Sciatic nerve (tissue), 2 donors: ENCODE results near the gene NINJ2. TPM values are rescaled to one million over a fixed set of nuclear protein-coding genes. Genes with fewer than 3 reads are reported as not detected.
"Not testable (repeated sequence)": the region's sequence is repeated elsewhere in the genome, so short reads cannot be mapped to it uniquely, and the experiment has no call there.

ENCODE experiments used
- ATAC-seq: fragments of 200-7000 bp; cut with Tn5 transposase; one replicate; pipeline ENCODE4 v1.9.1; 2020; ENCODE audit warnings: mild to moderate bottlenecking, moderate library complexity
- DNase-seq: peaks from one replicate; pipeline ENCODE4 v3.0.0-alpha.2; 2020; ENCODE audit warnings: low spot score
- intact Hi-C: fragments of 100-400 bp; cut with DNase I; formaldehyde crosslinking; loops from one replicate; pipeline ENCODE4 v1.14.2; 2022
- total RNA-seq: library from RNA; stranded (reverse); fragmentation: NEBNext Ultra II Directional; extraction: Animal tissue kit (Norgen Biotek cat#: 25700); gene quantifications from one replicate; pipeline ENCODE4 v1.2.1, GENCODE V29; 2021
- donor health status: DM: no; HTN: no; CAD: no.
- donor health status: DM: no; HTN: no; CAD: no.

The NINJ2 gene
- total RNA-seq, 1 donor from 2014 or later = 6.2 TPM

DNA sequence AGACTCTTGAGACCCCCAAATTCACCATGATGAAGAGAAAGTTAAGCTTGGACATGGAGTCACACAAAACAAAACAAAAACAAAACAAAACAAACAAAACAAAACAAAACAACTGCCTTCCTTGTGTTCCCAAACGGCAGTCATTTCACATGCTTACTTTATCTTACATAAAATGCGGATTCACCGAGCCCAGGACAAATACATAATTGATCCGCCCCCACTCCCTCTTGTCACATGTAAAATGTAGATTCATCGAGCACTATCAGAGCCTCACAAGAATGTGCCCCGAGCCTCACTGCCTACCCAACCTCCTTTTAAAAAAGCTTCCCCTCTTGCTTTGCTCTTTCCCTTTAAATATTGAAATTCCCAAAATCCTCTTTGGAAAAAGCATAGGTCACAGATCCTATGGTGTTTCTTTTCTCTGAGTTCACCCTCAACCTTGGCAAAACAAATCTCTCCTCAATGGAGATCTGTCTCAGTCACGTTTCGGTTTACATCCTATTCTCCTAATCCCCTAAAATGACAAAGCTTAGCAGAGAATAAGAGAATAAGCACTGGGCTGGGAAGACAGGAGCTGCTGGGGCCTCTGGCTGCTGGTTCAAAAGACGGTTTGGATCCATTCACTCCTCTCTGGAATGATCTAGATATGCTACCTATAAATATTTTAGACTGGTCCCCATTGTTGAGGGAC, 83.7 kb downstream of the NINJ2 start:
- ATAC-seq = no peak
- DNase-seq = no peak
- intact Hi-C loops = loop anchor here (10.0 kb wide), 2 partner anchors 65 to 175 kb away; partner anchors contain the start of gene WNK1

- intact Hi-C loops = loop anchor here (10.0 kb wide), 2 partner anchors 66 to 176 kb away; partner anchors contain the start of gene WNK1
- ATAC-seq = no peak
- DNase-seq = no peak
These were observed 84.4 kb downstream of the NINJ2 start for GRCh38 chr12:578748-579419.

- DNase-seq = peak; percentile 6
- intact Hi-C loops = loop anchor here (10.0 kb wide), 2 partner anchors 67 to 177 kb away; partner anchors contain the start of gene WNK1
- not testable (repeated sequence) for ATAC-seq
These were observed 85.1 kb downstream of the NINJ2 start for GRCh38 chr12:577994-578747.

GRCh38 chr12:576615-577110, 86.6 kb downstream of the NINJ2 start:
- ATAC-seq (no peak), DNase-seq (peak; percentile 40)
- intact Hi-C loops = loop anchor here (10.0 kb wide), 2 partner anchors 68 to 178 kb away; partner anchors contain the start of gene WNK1

GRCh38 chr12:575948-576614, 87.2 kb downstream of the NINJ2 start:
- ATAC-seq = peak; percentile 90
- DNase-seq = peak; percentile 90
- intact Hi-C loops = loop anchor here (10.0 kb wide), 2 partner anchors 69 to 179 kb away; partner anchors contain the start of gene WNK1

GRCh38 chr12:575129-575502, 88.1 kb downstream of the NINJ2 start:
- ATAC-seq (no peak), DNase-seq (peak; percentile 57)
- intact Hi-C loops = loop anchor here (10.0 kb wide), 2 partner anchors 70 to 180 kb away; partner anchors contain the start of gene WNK1

DNA sequence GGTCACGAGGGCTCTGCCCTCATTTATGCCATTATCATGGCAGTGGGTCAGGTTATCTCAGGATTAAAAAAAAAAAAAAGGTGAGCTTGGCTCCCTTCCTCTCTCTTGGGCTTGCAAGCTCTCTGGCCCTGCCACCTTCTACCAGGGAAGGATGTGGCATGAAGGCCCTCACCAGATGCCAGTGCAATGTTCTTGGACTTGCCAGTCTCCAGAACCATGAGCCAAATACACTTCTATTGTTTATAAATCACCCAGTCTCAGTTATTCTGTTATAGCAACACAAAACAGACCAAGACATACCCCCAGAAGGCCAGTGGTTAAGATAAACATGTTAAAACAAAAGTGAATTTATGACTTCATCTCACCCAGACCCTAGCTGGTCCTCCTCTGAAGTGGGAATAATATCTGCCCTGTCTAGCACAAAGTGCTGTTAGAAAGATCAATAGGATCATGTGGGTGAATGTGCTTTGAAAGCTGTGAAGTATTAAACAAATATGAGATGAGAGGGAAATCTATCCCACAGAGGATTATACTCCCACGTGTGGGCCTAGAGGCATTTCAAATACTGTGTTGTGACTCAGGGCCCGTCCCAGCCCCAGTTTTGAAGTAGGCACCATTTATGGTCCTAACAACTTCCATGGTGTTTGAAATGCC, 88.6 kb downstream of the NINJ2 start:
- intact Hi-C loops = loop anchor here (10.0 kb wide), 2 partner anchors 70 to 180 kb away; partner anchors contain the start of gene WNK1
- DNase-seq = peak; percentile 10
- ATAC-seq = no peak

- intact Hi-C loops = loop anchor here (10.0 kb wide), 2 partner anchors 72 to 182 kb away; partner anchors contain the start of gene WNK1
- DNase-seq (peak; percentile 15), ATAC-seq (no peak)
These were observed 90.0 kb downstream of the NINJ2 start for GRCh38 chr12:573232-573631.

GRCh38 chr12:572532-572899, 90.7 kb downstream of the NINJ2 start:
- intact Hi-C loops = loop anchor here (10.0 kb wide), 2 partner anchors 72 to 182 kb away; partner anchors contain the start of gene WNK1
- DNase-seq = peak; percentile 42
- ATAC-seq = no peak

DNA sequence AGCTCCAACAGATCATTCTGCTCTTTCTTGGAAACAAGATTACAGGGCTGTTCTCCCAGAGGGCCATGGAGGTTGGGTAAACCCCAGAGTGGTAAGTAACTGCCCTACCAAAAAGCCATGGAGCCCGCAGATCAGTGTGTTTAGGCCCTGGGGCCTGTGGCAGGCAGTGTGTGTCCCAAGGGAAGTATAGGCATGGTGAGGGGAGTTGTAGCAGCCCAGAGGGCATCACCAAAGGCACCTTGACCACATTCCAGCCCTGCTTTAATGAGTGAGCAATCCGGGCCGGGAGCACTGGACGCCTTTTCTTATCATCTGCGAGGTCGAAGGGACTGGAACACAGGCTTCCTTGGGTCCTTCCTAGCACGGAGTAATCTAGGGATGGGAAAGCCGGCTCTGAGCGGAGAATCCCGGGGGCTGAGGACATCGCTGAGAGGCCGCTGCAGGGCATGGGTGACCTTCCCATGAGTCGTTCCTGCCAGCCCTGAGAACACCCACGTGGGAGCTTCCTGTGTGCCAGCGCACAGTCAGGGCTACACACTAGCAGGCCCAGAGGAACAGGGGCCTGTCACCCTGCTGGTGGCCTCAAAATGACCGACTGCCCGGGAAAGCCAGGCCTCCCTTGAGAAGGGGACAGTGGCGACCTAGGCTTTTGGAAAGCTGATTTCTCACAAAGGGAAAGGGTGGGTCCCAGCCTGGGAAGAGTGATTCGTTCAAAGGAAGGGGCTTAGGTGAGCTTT, 91.3 kb downstream of the NINJ2 start:
- ATAC-seq (no peak), DNase-seq (peak; percentile 58)
- intact Hi-C loops = loop anchor here (10.0 kb wide), 2 partner anchors 73 to 183 kb away; partner anchors contain the start of gene WNK1

DNA sequence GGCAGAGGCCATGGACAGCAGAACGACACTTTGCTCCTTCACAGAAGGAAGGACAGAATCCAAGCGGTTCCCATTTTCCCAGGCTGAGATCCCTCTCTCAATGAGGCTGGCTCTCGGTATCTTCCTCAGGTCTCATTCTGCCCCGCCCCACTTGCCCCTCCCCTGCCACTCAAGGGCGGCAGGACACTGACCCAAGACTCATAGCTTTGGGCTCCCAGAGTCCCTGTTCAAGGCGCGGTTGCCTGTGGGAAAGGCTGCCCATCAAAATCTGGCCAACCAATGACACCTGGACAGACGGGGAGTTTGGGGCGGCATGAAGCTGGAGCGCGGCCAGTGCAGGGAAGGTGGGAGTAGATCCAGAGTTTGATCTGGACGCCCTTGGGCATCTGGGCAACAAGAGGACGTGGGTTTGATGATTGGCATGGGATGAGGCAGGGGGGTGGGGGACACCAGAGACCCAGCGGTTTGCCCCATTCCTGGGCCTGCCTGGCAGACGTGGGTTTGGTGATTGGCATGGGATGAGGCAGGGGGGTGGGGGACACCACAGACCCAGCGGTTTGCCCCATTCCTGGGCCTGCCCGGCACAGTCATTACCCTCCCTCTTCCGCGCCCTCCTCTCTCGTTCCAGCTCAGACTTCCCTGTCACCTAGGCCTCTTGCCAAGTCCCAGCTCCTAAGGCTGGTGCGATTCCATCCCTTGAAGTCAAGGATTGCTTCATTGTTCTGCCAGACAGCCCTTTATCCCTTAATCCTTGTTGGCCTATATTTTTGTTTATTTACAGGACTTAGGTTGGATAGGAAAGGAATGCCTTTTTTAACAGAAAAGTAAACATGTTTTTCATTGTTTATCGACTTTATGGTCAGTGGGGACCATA, 92.1 kb downstream of the NINJ2 start:
- intact Hi-C loops = loop anchor here (10.0 kb wide), 2 partner anchors 74 to 184 kb away; partner anchors contain the start of gene WNK1
- peak; percentile 69 for ATAC-seq
- DNase-seq = peak; percentile 82

DNA sequence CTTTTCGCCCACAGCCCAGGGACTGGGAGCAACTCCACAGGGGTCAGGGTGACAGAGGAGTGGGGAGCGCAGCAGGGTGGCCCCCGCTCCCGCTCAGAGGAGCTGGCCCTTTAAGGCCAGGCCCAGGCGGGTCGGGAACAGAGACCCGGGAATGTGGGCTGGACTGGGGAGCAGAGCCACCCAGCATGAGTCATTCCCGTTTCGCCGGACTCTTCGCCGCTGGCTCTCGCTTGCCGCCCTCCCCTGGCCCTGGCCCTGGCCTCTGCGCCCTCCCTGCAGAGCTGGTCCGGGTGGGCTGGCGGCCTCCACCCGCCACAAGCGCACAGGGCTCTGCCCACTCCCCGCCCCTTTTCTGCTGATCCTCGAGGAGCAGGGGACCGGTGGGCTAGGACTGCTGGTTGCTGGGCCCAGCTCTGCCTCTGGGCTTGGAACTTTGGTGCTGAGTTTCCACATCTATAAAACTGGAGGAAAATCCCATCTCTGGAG, 92.8 kb downstream of the NINJ2 start:
- ATAC-seq (peak; percentile 92), DNase-seq (peak; percentile 85)

GRCh38 chr12:569803-570434, 93.3 kb downstream of the NINJ2 start:
- DNase-seq (peak; percentile 95), ATAC-seq (peak; percentile 90)
- intact Hi-C loops = loop anchor here (5.0 to 10.0 kb wide), 4 partner anchors 75 to 1012 kb away; partner anchors contain the start of gene WNK1

More for the DNA sequence above, 92.8 kb downstream of the NINJ2 start:
- intact Hi-C loops = loop anchor here (10.0 kb wide), 2 partner anchors 74 to 184 kb away; partner anchors contain the start of gene WNK1

DNA sequence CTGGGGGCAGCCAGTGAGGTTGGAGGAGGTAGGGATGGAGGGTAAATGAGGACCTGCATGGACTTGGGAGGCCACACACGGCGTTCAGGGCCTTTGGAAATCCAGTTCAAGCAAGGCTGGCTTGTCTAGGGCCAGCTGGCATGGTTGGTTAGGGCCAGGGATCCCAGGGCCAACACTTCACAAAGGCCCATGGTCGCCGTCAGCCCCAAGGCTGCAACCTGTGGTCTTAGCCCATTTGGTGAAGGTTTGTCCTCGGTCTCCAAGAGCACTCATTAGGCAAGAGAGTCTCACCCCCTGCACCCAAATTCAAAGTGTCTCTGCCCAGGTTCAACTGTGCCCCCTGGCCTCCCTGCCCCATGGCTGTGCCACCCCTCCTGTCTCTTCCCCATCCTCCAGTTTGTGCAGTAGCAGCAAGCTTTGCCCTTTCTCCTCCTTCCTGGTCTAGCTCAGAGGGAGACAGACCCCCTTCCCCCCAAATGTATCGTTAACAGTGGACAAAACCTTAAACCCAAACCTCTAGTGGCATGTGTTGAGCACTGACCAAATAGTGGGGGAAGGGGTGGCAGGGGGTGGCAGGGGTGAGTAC, 94.1 kb downstream of the NINJ2 start:
- ATAC-seq (no peak), DNase-seq (no peak)
- intact Hi-C loops = loop anchor here (5.0 to 10.0 kb wide), 2 partner anchors 386 to 1013 kb away; no protein-coding TSS in a partner anchor

- DNase-seq = no peak
- no peak for ATAC-seq
- intact Hi-C loops = loop anchor here (5.0 to 10.0 kb wide), 2 partner anchors 386 to 1014 kb away; no protein-coding TSS in a partner anchor
These were observed 94.8 kb downstream of the NINJ2 start for GRCh38 chr12:568486-568885.
